NCI-H82 (cell line): ENCODE results near the gene SCCPDH.
A peak's percentile ranks its signal among the peaks of the same experiment; 100 is the strongest.
"Not testable (repeated sequence)": the region's sequence is repeated elsewhere in the genome, so short reads cannot be mapped to it uniquely, and the experiment has no call there.

Source experiments
- DNase-seq: peaks from one replicate; lab custom pipeline; 2025; lab: John Stamatoyannopoulos, UW

SCCPDH gene

DNA sequence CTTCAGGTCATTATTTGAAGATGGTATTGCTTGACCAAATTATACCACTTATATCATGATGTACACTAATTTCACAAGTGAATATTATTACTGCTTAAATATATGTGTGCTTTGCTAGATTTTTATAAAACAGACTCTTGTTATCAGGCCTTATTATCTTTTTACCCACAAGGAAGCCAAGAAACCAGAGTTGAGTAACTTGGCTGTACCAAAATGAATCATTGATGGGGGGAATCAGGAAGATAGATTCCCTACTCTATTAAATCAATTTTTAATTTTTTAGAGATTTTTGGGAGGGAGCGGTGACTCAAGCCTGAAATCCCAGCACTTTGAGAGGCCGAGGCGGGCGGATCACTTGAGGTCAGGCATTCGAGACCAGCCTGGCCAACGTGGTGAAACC, 16.0 kb upstream of the SCCPDH start:
- no peak for DNase-seq

DNA sequence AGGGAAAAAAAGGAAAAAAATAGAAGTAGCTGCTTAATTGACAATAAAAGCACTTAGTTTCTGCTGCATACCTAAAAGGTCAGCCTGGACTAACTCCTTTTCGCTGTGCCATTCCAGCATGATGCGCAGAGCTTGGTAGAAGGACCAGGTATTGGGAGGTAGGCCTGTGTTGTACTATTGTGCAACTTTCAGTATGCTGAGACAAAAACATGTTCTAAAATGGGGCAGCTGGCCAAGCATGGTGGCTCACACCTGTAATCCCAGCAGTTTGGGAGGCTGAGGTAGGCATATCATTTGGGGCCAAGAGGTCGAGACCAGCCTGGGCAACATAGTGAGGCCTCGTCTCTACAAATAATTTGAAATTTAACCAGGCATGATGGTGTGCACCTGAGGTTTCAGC, 15.0 kb upstream of the SCCPDH start:
- DNase-seq: no peak

DNA sequence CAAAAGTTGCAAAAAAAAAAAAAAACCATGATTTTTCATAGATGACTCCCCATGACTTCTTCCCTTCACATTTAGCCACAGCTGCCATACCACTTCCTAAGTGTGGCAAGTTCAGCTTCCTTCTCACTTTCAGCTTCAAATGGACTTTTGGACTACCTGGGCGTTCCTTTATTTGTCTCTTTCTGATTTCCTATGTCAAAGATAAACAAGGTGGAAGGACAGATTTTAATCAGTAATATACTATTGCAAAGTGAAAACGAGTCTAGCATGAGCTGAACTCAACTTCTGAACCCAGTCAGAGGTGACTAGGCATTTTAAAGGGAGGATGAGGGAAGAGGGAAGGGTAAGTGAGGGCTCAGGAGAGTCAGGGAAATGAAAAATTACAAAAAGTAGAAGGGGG, 14.4 kb upstream of the SCCPDH start:
- DNase-seq: no peak

DNA sequence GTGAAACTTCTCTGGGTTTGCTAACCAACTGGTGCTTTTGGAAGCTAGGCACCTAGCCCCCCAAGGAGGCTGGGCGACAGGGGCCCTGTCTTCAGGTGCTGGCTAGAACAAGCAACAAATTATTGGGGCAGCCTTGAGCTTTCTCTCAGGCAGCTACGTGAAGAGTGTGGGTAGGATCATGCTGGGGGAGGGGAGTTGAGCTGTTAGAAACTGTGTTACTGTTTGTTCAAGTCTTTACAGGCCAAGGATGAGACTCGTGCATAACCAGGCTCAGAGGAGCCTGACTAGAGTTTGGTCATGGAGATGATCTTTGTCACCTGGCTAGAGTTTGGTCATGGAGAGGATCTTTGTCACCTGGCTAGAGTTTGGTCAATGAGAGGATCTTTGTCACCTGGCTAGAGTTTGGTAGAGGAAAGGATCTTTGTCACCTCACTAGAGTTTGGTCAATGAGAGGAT, 12.6 kb upstream of the SCCPDH start:
- DNase-seq: no peak

DNA sequence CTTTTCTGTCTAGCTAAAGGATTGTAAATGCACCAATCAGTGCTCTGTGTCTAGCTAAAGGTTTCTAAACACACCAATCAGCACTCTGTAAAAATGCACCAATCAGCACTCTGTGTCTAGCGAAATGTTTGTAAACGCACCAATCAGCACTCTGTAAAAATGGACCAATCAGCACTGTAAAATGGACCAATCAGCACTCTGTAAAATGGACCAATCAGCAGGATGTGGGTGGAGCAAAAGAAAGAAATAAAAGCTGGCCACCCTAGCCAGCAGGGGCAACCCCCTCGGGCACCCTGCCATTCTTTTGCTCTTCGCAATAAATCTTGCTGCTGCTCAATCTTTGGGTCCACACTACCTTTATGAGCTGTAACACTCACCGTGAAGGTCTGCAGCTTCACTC, 11.8 kb upstream of the SCCPDH start:
- DNase-seq: not testable (repeated sequence)

DNA sequence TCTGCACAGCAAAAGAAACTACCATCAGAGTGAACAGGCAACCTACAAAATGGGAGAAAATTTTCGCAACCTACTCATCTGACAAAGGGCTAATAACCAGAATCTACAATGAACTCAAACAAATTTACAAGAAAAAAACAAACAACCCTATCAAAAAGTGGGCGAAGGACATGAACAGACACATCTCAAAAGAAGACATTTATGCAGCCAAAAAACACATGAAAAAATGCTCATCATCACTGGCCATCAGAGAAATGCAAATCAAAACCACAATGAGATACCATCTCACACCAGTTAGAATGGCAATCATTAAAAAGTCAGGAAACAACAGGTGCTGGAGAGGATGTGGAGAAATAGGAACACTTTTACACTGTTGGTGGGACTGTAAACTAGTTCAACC, 4.8 kb upstream of the SCCPDH start:
- DNase-seq: not testable (repeated sequence)

DNA sequence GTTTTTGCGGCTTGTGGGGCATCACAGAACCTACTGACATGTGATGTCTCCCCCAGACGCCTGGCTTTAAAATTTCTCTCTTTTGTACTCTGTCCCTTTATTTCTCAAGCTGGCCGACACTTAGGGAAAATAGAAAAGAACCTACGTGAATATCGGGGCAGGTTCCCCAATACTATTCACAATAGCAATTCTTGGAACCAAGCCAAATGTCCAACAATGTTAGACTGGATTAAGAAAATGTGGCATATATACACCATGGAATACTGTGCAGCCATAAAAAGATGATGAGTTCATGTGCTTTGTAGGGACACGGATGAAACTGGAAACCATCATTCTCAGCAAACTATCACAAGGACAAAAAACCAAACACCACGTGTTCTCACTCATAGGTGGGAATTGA, 3.4 kb upstream of the SCCPDH start:
- not testable (repeated sequence) for DNase-seq

DNA sequence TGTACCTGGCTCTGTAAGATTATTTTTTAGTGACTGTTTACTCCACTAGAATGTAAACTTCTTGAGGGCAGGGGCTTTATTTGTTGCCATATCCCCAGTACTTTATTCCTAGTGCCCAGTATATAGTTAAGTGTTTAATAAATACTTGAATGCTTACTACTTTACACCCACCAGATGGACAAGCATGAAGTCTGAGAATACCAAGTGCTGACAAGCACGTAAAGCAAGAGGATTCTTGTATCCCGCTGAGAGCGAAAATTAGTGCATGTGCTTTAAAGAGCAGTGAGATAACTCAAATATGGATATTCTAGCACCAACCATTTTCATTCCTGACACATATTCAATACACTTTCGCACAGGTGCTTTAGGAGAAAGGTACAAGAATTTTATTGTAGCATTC, 1.5 kb upstream of the SCCPDH start:
- no peak for DNase-seq

DNA sequence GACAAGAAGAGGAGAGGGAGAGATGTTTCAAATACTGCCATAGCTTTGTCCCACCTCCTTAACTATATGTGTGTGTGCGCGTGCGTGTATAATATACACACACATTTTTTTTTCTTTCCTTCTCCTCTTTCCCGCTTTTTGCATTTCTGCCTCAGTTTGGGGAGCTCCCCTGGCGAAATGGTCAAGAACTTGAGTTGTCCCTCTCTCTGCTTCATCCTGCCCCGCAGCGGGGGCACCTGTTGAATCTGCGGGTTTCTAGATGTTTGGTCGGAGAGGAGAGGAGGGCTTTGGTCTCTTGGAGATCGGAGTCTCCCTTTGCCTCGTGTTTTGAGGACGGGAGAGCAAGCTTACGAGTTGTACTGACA, 504 bp downstream of the SCCPDH start:
- peak; percentile 66 for DNase-seq

DNA sequence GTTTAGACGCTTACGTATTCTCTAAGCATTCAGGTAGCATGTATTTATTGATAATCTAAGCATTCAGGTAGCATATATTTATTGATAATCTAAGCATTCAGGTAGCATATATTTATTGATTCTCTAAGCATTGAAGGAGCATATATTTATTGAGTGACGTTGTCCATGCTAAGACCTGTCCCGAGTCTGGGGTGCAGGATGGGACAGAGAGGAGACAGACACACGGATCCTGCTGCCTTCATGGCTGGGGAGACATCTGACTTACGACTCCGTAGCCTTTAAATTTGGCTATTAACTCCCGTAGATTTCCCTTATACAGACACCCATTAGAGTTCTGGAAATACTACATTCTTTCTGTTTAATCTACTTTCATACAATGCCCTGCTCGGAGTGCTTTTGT, 982 bp downstream of the SCCPDH start:
- DNase-seq: no peak

DNA sequence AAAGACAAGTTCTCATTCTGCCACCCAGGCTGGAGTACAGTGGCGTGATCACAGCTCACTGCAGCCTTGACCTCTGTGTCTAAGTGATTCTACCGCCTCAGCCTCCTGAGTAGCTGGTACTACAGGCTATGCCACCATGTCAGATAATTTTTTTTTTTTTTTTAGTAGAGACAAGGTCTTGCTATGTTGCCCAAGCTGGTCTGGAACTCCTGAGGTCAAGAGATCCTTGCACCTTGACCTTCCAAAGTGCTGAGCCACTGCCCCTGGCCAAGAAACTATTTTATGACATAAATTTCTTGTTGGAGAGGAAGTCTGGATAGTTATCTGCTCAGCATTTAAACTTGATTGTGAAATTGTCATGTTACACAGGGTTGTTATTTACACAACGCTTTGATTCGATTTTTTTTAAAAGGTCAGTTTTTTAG, 2.1 kb downstream of the SCCPDH start:
- DNase-seq: no peak

DNA sequence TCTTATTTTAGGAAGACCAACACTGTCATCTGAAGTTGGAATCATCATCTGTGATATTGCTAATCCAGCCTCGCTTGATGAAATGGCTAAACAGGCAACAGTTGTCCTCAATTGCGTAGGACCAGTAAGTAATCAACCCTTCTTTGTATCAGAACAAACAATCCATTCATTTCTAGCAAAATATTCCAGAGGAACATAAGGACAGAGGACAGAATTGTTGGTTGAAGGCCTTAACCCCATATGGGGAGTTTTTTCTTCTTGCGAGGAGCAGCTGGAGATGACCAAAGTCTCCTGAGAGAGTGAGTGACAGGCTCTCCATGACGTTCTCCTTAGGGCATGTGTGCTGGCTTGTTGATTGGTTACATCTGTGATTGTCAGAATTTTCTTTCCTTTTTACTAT, 2.7 kb downstream of the SCCPDH start:
- DNase-seq: no peak

DNA sequence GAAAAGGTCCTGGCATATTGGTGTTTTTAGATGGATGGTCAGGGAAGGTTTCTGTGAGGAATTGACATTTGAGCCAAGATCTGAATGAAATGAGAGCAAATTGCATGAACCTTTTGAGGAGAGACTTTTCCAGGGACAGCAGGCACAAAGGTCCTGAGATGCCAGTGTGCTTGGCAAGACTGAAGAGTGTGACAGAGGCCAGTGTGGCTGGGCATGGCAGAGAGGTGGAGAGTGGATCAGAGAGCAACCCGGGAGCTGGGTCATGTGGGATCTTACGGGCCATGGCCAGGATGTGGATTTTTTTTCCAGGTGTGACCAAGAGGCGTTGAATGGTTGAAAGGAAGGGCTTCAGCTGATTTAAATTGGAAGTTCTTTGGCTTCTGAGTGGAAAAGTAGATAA, 3.4 kb downstream of the SCCPDH start:
- no peak for DNase-seq

DNA sequence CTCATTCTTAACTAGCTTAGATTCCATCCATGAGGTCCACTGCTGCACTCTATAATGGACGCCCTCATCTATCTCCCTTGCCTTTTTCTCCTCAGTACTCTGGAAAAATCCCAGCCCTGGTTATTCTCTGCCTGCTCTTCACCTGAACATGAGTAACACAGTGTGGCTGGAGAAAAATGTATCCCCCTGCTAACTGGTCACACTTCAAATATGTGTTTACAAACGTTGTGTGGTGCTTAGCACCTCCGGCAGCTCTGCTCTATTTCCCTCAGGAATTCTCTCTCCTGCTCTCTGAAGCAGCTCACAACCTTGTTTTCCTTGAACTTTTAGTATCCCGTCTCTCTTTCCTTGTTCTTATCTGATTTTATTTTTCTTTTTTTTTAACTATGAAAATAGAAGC, 4.1 kb downstream of the SCCPDH start:
- DNase-seq: no peak

DNA sequence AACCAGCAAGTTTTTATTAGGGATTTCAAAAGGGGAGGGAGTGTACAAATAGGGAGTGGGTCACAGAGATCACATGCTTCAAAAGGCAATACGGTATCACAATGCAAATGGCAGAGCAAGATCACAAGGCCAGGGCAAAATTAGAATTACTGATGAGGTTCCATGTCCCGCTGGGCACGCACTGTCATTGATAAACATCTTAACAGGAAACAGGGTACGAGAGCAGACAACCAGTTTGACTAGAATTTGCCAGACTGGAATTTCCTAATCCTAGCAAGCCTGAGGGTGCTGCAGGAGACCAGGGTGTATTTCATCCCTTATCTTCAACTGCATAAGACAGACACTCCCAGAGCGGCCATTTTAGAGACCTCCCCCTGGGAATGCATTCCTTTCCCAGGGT, 4.8 kb downstream of the SCCPDH start:
- not testable (repeated sequence) for DNase-seq

DNA sequence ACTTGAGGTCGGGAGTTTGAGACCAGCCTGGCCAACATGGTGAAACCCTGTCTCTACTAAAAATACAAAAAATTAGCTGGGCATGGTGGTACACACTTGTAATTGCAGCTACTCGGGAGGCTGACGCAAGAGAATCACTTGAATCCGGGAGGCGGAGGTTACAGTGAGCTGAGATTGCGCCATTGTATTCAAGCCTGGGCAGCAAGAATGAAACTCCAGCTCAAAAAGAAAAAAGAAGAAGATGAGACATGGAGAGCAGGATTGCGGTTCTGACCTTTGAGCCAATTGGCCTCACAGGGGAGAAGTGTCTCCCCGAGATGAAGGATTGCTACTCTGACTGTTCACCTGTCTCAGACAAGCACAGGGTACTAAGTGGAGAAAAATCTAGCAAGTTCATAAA, 6.6 kb downstream of the SCCPDH start:
- DNase-seq: no peak

DNA sequence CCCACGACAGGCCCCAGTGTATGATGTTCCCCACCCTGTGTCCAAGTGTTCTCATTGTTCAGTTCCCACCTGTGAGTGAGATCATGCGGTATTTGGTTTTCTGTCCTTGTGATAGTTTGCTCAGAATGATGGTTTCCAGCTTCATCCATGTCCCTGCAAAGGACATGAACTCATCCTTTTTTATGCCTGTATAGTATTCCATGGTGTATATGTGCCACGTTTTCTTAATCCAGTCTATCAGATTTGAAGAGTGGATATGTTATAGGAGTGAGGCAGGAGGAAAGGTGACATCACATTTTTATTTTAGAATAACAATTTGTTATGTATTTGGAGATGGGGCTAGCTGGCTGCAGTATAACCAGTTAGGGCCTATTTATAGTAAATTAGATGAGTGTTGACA, 7.7 kb downstream of the SCCPDH start:
- DNase-seq: not testable (repeated sequence)

DNA sequence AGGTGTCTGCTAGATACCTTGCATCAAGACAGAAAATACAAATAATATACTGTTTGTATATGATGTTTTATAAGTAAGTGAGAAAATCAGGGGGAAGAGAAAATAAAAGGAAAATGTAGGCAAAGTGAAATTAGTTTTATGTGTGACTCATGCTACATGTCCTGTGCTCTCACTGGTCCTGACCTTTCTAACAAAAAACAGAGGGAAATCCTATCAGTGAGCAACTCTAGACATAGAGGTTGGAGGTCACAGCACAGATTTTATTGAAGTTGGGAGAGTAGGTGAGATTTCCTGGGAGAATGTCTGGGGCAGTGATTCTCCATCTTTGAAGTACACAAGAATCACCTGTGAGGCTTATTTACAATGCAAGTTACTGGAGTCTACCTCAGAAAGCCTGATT, 9.5 kb downstream of the SCCPDH start:
- no peak for DNase-seq

DNA sequence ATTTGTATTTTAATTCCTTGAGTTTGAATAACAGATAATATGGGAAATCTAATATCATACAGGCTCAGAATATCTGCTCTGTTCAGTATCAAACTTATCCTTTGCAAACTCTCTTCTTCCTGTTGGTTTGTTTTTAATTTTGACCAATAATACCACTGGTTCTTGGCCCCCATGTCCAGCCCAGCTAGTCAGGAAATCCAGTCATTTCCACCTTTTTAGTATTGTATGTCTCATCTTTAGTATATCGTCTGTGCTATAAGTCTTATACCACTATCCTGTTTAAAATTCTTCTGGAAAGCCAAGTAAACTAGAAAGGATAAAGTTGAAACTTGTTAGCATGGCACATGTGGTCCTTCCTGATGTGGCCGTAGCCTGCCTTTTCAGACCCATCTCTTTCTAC, 10.7 kb downstream of the SCCPDH start:
- no peak for DNase-seq

DNA sequence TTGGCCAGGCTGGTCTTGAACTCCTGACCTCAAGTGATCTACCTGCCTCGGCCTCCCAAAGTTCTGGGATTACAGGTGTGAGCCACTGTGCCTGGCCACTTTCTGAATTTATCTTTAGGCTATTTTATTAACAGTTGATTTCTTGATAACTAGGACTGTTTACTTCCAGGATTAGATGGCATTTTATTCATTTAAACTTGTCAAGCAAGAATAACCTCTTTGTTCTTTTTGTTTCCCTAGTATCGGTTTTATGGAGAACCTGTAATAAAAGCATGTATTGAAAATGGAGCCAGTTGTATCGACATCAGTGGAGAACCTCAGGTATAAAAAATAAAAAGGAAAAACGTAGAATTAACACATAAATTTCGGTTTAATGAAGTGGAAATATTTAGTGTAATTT, 11.5 kb downstream of the SCCPDH start:
- no peak for DNase-seq

DNA sequence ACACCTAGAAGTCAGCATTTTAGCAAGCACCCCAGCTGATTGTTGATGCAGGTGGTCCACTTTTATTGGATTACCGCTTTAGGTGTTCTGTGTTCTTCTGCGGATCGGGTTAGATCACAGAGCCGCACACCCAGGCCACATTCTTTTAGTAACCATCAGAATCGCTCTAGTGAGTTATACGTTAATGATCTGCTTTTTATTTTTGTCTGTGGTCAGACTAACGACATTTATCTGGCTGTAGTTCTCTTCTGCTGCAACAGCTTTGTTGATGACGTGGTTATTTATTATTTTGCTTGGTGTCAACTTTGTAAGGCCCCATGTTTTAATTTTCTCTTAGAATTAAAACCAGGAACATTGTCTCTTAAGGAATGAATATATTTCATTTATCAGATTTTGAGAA, 18.2 kb downstream of the SCCPDH start:
- no peak for DNase-seq

DNA sequence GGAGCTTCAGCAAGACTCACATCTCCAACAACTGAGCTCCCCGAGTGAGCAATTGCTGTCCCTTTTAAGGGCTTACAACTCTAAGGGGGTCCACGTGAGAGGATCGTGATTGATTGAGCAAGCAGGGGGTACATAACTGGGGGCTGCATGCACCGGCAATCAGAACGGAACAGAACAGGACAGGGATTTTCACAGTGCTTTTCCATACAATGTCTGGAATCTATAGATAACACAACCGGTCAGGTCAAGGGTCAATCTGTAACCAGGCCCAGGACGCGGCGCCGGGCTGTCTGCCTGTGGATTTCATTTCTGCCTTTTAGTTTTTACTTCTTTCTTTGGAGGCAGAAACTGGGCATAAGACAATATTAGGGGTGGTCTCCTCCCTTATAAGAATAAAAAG, 21.9 kb downstream of the SCCPDH start:
- DNase-seq: not testable (repeated sequence)

DNA sequence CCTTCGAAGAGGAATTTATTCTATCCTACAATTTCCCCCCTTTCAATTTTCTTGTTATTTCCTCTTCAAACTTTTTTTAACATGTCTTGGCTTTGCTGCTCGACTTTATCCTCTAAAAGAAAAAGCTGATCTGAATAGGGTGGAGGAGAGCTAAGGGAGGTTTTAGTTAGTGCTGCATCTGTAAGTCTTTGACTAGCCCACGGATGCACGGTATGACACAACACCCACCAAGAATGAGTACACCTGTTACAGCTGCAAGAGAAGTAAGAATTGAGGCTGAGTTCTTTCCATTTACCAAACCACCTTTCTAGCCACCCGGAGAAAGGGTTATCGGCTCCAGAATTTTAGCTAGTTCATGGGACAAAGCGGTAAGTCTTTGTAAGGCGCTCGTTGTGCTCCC, 23.8 kb downstream of the SCCPDH start:
- no peak for DNase-seq

DNA sequence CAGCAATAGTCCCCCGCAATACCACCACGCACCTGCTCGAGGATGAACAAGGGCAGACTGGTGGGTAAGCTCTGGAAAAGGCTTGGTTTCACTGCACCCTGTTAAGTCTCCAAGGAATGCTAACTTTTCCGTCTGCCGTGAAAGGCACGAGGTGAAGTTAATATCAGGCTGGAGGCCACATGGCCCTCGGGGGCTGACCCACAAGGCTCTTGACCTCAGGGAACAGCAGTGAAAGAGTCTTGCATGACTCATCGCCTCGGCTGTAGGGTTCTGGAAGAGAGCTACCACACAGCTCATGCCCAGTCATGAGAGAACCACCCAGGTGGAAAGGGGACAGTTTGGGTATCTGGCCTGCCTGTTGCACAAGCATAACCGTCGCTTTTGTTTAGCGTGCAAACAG, 24.7 kb downstream of the SCCPDH start:
- DNase-seq: no peak

DNA sequence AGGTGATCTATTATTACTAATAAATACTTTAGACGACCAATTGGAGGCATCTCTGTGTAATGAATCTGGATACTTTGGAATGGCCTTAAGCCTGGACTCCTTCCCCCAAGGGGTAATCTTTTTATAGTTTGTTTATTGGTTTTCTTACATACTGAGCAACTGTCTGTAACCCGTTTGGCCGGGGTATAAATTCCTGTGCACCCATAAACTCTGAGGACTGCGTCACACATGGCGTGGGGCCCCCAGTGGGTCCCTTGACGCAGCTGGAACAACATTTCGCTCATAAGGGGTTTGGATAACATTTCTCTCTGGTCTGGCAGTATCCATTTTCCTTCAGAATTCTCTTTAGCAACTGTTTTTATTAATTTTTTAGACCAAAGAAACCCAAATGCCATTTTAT, 26.5 kb downstream of the SCCPDH start:
- no peak for DNase-seq
